Loucy (cell line): ENCODE results near the gene ALK.

Source experiments
- H2AFZ ChIP-seq: fragments of 200-600 bp; sonication (generic); 2 replicates; pipeline ENCODE4 v1.6.0; 2016; ENCODE audit warnings: antibody characterized with exemption, mild to moderate bottlenecking, low read length, moderate library complexity
- H3F3A ChIP-seq: fragments of 200-600 bp; 2 replicates; pipeline ENCODE4 v1.6.0; 2016; ENCODE audit warnings: antibody characterized with exemption, low read depth, mild to moderate bottlenecking
- H3K27me3 ChIP-seq: fragments of 200-600 bp; sonication (generic); 2 replicates; pipeline ENCODE4 v1.6.1; 2014; ENCODE audit warnings: low read length, mild to moderate bottlenecking; ENCODE audit not compliant: insufficient read depth, poor library complexity, severe bottlenecking
- H3K36me3 ChIP-seq: fragments of 200-600 bp; sonication (generic); 2 replicates; pipeline ENCODE4 v1.6.1; 2016; ENCODE audit warnings: low read length; ENCODE audit not compliant: insufficient read depth
- H3K4me1 ChIP-seq: fragments of 200-600 bp; sonication (generic); 2 replicates; pipeline ENCODE4 v1.5.1; 2014; ENCODE audit warnings: low read length, mild to moderate bottlenecking; ENCODE audit not compliant: insufficient read depth, poor library complexity, severe bottlenecking
- H3K4me2 ChIP-seq: fragments of 200-600 bp; sonication (generic); 2 replicates; pipeline ENCODE4 v1.6.0; 2014; ENCODE audit warnings: antibody characterized with exemption, low read length, low read depth, mild to moderate bottlenecking; ENCODE audit not compliant: poor library complexity, severe bottlenecking
- H3K4me3 ChIP-seq: fragments of 200-600 bp; sonication (generic); 2 replicates; pipeline ENCODE4 v1.5.1; 2014; ENCODE audit warnings: low read length, mild to moderate bottlenecking, mixed read lengths; ENCODE audit not compliant: poor library complexity, severe bottlenecking
- H3K79me2 ChIP-seq: fragments of 200-600 bp; sonication (generic); 2 replicates; pipeline ENCODE4 v1.6.1; 2014; ENCODE audit warnings: low read length; ENCODE audit not compliant: insufficient read depth
- H3K9ac ChIP-seq: fragments of 200-600 bp; sonication (generic); 2 replicates; pipeline ENCODE4 v1.6.0; 2014; ENCODE audit warnings: mild to moderate bottlenecking, low read depth, low read length, moderate library complexity; ENCODE audit not compliant: poor library complexity, severe bottlenecking
- H3K9me2 ChIP-seq: fragments of 200-600 bp; sonication (generic); replicated peaks from 2 replicates; pipeline ENCODE4 v1.6.1; 2016; ENCODE audit warnings: low read depth, low read length, mixed read lengths
- H3K9me3 ChIP-seq: fragments of 200-600 bp; sonication (generic); 2 replicates; pipeline ENCODE4 v1.6.1; 2014; ENCODE audit warnings: mild to moderate bottlenecking, antibody characterized with exemption, low read length, low read depth; ENCODE audit not compliant: insufficient read depth
- H4K20me1 ChIP-seq: fragments of 200-600 bp; sonication (generic); 2 replicates; pipeline ENCODE4 v1.6.0; 2014; ENCODE audit warnings: antibody characterized with exemption, low read length, mild to moderate bottlenecking; ENCODE audit not compliant: insufficient read depth, poor library complexity, severe bottlenecking
- EZH2phosphoT487 ChIP-seq: fragments of 200-600 bp; IDR thresholded peaks from 2 replicates; pipeline ENCODE4 v1.6.1; 2018; ENCODE audit warnings: antibody characterized with exemption, mild to moderate bottlenecking, moderate library complexity, borderline replicate concordance
- TF ChIP-seq, protein P1 (sequence below): fragments of 200-600 bp; sonication (generic); conservative IDR thresholded peaks from 2 replicates; pipeline ENCODE4 v1.5.1; 2014; ENCODE audit warnings: mild to moderate bottlenecking, antibody characterized with exemption, low read length

The ALK gene

DNA sequence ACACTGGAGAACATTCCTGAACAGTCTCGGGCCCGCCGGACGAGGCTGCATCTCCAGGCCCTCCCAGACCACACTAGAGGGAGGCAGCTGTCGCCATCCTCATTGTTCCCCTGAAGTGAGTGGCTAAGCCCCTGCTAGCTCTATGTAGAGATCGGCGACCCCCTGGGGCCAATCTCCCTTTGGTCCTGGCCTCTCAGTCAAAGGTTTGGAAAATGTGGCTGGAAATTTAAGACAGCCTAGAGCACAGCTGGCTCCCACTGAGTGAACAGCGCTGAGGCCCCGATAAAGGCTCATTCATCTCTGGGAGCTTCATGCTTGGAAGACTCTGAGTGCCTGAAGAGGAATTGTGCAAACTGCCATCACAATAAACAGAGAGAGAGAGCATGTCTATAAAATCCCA lies 445.9 kb downstream of the ALK start:
- H3K79me2 ChIP-seq, result no peaks in the 10 kb centered on the region
- H3K4me1 ChIP-seq, result no peaks in the 10 kb centered on the region
- H3K36me3 ChIP-seq, result no peaks in the 10 kb centered on the region
- TF ChIP-seq EZH2phosphoT487, result no peak
- H3F3A ChIP-seq, result no peaks in the 10 kb centered on the region
- no peak overlapping the region for H3K4me2 ChIP-seq
- no peak overlapping the region for H3K9ac ChIP-seq
- no peaks in the 10 kb centered on the region for H3K9me2 ChIP-seq
- H2AFZ ChIP-seq, result no peak overlapping the region
- H3K9me3 ChIP-seq, result peaks cover 1% of the 10 kb centered on the region; the same call in 1 of the 2 replicates
- peaks cover 4% of the 10 kb centered on the region for H3K27me3 ChIP-seq
- no peaks in the 10 kb centered on the region for H4K20me1 ChIP-seq
- H3K4me3 ChIP-seq, result no peak overlapping the region

DNA sequence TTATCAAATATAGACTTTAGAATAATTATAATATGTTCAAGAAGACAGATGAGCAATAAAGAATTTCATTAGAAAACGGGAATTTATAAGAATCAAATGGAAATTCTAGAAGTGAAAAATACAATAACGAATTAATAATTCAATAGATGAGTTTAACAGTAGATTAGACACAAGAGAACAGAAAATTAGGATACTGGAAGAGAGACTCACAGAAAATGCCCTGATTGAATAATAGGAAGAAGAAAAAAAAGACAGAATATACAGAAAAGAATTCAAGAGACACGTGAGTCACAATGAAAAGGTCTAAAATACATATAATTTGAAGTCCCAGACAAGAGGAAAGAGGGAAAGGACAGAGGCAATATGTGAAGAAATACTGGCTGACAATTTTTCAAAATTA lies 451.4 kb downstream of the ALK start:
- H2AFZ ChIP-seq, result no peak overlapping the region
- no peaks in the 10 kb centered on the region for H3F3A ChIP-seq
- peaks cover 4% of the 10 kb centered on the region for H3K27me3 ChIP-seq
- H3K4me2 ChIP-seq, result no peak overlapping the region
- TF ChIP-seq, protein P1, sequence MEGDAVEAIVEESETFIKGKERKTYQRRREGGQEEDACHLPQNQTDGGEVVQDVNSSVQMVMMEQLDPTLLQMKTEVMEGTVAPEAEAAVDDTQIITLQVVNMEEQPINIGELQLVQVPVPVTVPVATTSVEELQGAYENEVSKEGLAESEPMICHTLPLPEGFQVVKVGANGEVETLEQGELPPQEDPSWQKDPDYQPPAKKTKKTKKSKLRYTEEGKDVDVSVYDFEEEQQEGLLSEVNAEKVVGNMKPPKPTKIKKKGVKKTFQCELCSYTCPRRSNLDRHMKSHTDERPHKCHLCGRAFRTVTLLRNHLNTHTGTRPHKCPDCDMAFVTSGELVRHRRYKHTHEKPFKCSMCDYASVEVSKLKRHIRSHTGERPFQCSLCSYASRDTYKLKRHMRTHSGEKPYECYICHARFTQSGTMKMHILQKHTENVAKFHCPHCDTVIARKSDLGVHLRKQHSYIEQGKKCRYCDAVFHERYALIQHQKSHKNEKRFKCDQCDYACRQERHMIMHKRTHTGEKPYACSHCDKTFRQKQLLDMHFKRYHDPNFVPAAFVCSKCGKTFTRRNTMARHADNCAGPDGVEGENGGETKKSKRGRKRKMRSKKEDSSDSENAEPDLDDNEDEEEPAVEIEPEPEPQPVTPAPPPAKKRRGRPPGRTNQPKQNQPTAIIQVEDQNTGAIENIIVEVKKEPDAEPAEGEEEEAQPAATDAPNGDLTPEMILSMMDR, result no peak
- no peak for TF ChIP-seq EZH2phosphoT487
- no peak overlapping the region for H3K9ac ChIP-seq
- H3K9me2 ChIP-seq, result no peaks in the 10 kb centered on the region
- no peak overlapping the region for H3K4me3 ChIP-seq
- H4K20me1 ChIP-seq, result no peaks in the 10 kb centered on the region
- peaks cover 3% of the 10 kb centered on the region for H3K9me3 ChIP-seq
- H3K4me1 ChIP-seq, result no peaks in the 10 kb centered on the region
- H3K79me2 ChIP-seq, result no peaks in the 10 kb centered on the region
- H3K36me3 ChIP-seq, result no peaks in the 10 kb centered on the region

DNA sequence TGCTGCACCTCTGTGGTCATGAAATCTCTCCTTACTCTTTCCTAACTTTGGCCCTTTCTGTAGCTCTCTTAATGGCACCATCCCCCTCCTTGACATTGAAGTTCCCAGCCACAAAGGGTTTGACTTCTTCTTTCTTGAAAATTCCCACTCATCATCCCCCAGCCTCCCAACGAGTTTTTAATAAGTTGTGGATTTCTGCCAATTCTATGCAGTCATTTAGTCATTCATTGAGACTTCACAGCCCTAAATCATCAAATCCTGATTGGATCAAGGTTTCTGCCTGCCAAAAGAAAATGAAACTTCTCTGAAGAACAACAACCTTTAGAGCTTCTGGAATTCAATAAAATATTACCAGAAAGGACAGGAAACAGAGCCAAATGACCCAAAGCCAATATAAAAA lies 451.9 kb downstream of the ALK start:
- peaks cover 3% of the 10 kb centered on the region for H3K9me3 ChIP-seq
- peaks cover 4% of the 10 kb centered on the region for H3K27me3 ChIP-seq
- no peaks in the 10 kb centered on the region for H3F3A ChIP-seq
- no peak overlapping the region for H3K4me3 ChIP-seq
- H3K4me2 ChIP-seq, result no peak overlapping the region
- H3K9ac ChIP-seq, result no peak overlapping the region
- no peak for TF ChIP-seq EZH2phosphoT487
- H4K20me1 ChIP-seq, result no peaks in the 10 kb centered on the region
- no peaks in the 10 kb centered on the region for H3K4me1 ChIP-seq
- no peaks in the 10 kb centered on the region for H3K79me2 ChIP-seq
- no peaks in the 10 kb centered on the region for H3K36me3 ChIP-seq
- H2AFZ ChIP-seq, result no peak overlapping the region
- no peaks in the 10 kb centered on the region for H3K9me2 ChIP-seq

DNA sequence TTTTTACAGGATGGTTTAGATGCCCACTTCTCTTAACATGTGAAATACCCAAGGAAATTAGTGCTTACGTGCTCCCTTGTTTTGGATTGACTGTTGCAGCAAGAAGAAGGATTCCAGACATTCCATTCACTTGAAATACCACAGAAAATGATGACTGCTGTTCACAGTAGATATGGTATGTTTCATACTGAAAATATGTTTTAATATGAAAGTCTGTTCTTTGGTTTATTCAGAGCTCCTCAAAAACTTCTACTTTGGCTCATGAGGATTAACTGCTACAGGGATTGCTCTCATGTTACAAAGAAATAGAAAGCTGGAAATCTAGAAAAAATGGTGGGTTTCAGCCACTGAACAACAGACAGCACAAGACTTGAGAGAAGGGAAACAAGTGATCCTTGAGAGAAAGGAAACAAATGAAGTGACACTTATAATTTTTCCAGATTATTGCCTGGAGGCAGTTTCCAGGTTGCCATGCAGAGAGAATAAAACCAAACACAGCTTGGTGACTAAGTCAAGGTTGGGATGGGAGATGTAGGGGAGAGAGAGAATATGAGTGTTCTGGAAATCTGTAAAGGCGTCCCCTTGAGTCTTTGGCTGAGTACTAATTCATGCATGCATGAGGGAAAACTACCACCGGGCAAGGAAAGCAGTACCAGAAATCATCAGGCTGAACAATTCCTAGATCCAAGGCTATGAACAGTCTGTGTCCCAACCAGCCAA lies 458.0 kb downstream of the ALK start:
- H2AFZ ChIP-seq, result no peak overlapping the region
- no peak overlapping the region for H3K4me3 ChIP-seq
- no peaks in the 10 kb centered on the region for H3K36me3 ChIP-seq
- H3K4me2 ChIP-seq, result no peak overlapping the region
- H3K27me3 ChIP-seq, result no peaks in the 10 kb centered on the region
- no peak overlapping the region for H3K9ac ChIP-seq
- no peak for TF ChIP-seq EZH2phosphoT487
- TF ChIP-seq, protein P1, result no peak
- no peaks in the 10 kb centered on the region for H3K79me2 ChIP-seq
- no peaks in the 10 kb centered on the region for H3F3A ChIP-seq
- no peaks in the 10 kb centered on the region for H3K9me2 ChIP-seq
- no peaks in the 10 kb centered on the region for H3K4me1 ChIP-seq
- no peaks in the 10 kb centered on the region for H4K20me1 ChIP-seq
- H3K9me3 ChIP-seq, result no peaks in the 10 kb centered on the region
